Thoracic aorta (tissue), 2 donors: ENCODE data around the gene BEX1. TPM values are rescaled to one million over a fixed set of nuclear protein-coding genes. Genes with fewer than 3 reads are reported as not detected.

ENCODE experiments used
- ATAC-seq: fragments of 150-250 bp; one replicate; pipeline ENCODE4 v1.8.0; 2017; ENCODE audit warnings: low read depth; ENCODE audit not compliant: insufficient number of reproducible peaks, low FRiP score
- DNase-seq: peaks from one replicate; pipeline ENCODE4 v3.0.0-alpha.2; 2020; ENCODE audit warnings: low spot score
- H3K27ac ChIP-seq, 2 donors: fragments of 200-600 bp; sonication (generic); 1 replicate in 1 of 2; 2 replicates in 1 of 2; pipeline ENCODE4 v1.5.1; 2016; ENCODE audit warnings: mild to moderate bottlenecking in 2 of 2, moderate library complexity in 2 of 2
- H3K27me3 ChIP-seq: fragments of 200-600 bp; sonication (generic); replicated peaks from 2 replicates; pipeline ENCODE4 v1.6.0; 2016; ENCODE audit warnings: mild to moderate bottlenecking; ENCODE audit not compliant: insufficient read depth
- H3K36me3 ChIP-seq: fragments of 200-600 bp; sonication (generic); one replicate; pipeline ENCODE4 v1.5.1; 2016
- H3K4me1 ChIP-seq, 2 donors: fragments of 200-600 bp; sonication (generic); 1 replicate in 1 of 2; 2 replicates in 1 of 2; pipeline versions ENCODE4 v1.5.1 to v1.6.0; 2016; ENCODE audit warnings: low read depth in 2 of 2, mild to moderate bottlenecking in 1 of 2; ENCODE audit not compliant: control insufficient read depth in 1 of 2
- H3K4me3 ChIP-seq: fragments of 200-600 bp; sonication (generic); 2 replicates; pipeline ENCODE4 v1.5.1; 2016; ENCODE audit warnings: mild to moderate bottlenecking
- H3K9me3 ChIP-seq: fragments of 200-600 bp; sonication (generic); 2 replicates; pipeline ENCODE4 v1.5.1; 2016
- total RNA-seq, 2 donors: library from RNA; depleted of rRNA; stranded (reverse); fragments of >200 nt; gene quantifications; one replicate each; pipeline versions ENCODE4 v1.1.0 to v1.2.3, GENCODE V29; 2016
- TF ChIP-seq, protein P1 (sequence below): fragments of 200-600 bp; sonication (generic); IDR thresholded peaks from one replicate; pipeline ENCODE4 v1.5.1; 2019; ENCODE audit warnings: antibody characterized with exemption

BEX1 gene
- total RNA-seq, 2 donors from 2014 or later, result 0.92 TPM; not detected in 1

DNA sequence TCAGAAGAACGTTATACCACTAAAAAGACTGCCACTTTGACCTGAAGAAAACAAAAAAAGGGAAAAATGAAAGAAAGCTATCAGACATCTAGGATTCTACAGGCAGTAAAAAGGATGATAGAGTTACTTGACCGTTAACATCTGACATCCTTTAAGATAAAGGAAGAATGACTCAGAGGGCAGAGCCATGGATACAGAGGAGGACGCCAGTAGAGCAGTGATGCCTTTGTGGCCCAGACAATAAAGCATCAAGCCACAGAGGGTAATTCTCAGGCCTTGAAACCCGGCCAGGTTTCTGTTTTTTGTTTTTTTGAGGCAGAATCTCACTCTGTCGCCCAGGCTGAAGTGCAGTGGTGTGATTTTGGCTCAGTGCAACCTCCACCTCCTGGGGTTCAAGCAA is 9.5 kb upstream of the BEX1 start:
- DNase-seq (no peak), ATAC-seq (no peak)
- no peaks in the 10 kb centered on the region for H3K4me1 ChIP-seq
- no peaks in the 10 kb centered on the region for H3K36me3 ChIP-seq
- TF ChIP-seq, protein P1, sequence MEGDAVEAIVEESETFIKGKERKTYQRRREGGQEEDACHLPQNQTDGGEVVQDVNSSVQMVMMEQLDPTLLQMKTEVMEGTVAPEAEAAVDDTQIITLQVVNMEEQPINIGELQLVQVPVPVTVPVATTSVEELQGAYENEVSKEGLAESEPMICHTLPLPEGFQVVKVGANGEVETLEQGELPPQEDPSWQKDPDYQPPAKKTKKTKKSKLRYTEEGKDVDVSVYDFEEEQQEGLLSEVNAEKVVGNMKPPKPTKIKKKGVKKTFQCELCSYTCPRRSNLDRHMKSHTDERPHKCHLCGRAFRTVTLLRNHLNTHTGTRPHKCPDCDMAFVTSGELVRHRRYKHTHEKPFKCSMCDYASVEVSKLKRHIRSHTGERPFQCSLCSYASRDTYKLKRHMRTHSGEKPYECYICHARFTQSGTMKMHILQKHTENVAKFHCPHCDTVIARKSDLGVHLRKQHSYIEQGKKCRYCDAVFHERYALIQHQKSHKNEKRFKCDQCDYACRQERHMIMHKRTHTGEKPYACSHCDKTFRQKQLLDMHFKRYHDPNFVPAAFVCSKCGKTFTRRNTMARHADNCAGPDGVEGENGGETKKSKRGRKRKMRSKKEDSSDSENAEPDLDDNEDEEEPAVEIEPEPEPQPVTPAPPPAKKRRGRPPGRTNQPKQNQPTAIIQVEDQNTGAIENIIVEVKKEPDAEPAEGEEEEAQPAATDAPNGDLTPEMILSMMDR, result no peak
- no peak overlapping the region for H3K4me3 ChIP-seq
- no peaks in the 10 kb centered on the region for H3K27me3 ChIP-seq
- no peak overlapping the region for H3K27ac ChIP-seq
- H3K9me3 ChIP-seq, result no peaks in the 10 kb centered on the region

DNA sequence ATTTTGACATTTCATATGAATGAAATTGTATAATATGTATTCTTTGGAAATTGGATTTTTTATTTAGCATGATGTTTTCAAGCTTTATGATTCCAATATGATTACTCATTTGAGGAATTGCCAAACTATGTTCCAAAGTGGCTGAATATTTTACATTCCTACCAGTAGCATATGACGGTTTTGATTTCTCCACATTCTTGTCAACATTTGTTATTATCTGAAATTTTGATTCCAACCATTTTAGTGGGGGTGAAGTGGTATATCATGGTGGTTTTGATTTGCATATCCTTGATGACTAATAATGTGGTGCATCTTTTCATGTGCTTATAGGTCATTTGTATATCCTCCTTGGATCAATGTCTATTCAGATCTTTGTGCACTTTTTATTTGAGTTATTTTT is 2.6 kb upstream of the BEX1 start:
- Histone ChIP-seq H3K4me3 (no peak overlapping the region), H3K36me3 (no peaks in the 10 kb centered on the region), H3K27ac (no peak overlapping the region), H3K9me3 (no peaks in the 10 kb centered on the region), H3K27me3 (no peaks in the 10 kb centered on the region), H3K4me1 (no peaks in the 10 kb centered on the region)
- TF ChIP-seq, protein P1, result no peak
- DNase-seq, result no peak
- ATAC-seq, result no peak

DNA sequence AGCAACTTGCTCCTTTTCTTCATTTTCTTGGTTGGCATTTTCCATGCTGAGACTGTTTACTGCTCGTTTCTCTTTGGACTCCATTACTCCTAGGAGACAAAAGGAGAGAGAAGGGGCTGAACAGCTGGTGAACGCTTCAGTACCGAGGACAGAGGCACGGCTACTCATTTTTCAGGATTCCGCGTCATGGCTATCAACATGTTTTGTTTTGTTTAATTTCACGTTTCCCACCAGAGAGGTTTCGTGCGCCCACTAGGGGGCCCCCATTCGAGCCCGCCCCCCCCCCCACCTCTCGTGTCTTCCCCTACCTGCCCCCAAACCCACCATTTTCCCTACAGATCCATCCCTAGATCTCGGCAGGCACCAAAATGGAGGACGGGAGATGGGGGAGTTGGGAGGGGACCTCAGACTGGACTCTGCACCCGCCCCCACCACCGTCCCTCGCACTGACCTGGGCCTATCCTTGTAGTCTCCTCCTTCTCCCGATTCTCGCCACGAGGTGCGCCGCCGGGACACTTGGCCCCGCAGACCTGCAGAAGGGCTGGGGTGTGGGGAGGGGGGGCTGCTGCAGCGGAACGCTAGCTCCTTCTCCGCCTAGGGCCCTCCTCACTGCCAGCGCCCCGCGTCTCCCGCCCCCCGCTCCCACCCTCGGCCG is 653 bp downstream of the BEX1 start:
- Histone ChIP-seq H3K4me1 (no peaks in the 10 kb centered on the region), H3K4me3 (peak overlapping the region; percentile 42), H3K9me3 (no peaks in the 10 kb centered on the region), H3K36me3 (no peaks in the 10 kb centered on the region), H3K27ac (no peak overlapping the region), H3K27me3 (no peaks in the 10 kb centered on the region)
- TF ChIP-seq, protein P1, result no peak
- DNase-seq (no peak), ATAC-seq (no peak)

DNA sequence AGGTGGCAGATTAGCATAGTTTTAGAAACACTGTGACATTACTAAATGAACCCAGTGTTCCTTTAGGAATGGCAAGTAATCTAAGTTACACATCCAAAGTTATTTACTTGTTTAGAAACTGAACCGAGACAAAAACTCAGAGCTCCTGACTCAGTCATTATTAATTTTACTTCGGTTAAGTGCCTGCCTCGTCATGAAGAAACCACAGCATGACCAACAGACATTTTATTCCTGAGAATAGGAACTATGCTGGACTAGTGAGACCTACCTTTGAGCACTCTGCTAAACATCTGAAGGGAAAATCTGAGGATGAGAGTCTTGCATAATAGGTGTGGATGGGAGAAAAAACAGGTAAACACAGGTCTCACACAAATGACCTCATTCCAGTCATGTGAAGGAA is 2.5 kb downstream of the BEX1 start:
- Histone ChIP-seq H3K27me3 (no peaks in the 10 kb centered on the region), H3K4me3 (no peak overlapping the region), H3K4me1 (no peaks in the 10 kb centered on the region), H3K9me3 (no peaks in the 10 kb centered on the region), H3K36me3 (no peaks in the 10 kb centered on the region), H3K27ac (no peak overlapping the region)
- no peak for ATAC-seq
- DNase-seq, result no peak
- TF ChIP-seq, protein P1, result no peak

DNA sequence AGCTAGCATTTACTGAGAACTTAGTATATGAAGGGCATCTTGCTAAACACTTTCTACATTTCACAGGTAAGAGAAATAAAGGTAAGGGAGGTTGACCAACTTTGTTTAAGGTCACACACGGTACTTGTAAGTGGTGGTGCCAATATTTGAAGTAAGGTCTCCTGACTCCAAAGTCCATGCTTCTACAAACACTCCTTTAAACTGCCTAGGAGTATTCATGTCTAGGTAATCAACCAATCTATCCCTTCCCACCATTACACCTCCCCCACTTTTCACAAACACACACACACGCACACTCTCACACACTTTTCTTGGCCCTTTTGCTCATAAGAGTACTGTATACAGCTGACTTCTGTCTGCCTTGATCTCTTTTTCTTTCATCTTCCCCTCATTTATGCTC is 7.1 kb downstream of the BEX1 start:
- Histone ChIP-seq H3K36me3 (no peaks in the 10 kb centered on the region), H3K27me3 (no peaks in the 10 kb centered on the region), H3K9me3 (no peaks in the 10 kb centered on the region), H3K27ac (no peak overlapping the region), H3K4me1 (no peaks in the 10 kb centered on the region), H3K4me3 (no peak overlapping the region)
- no peak for ATAC-seq
- TF ChIP-seq, protein P1, result no peak
- DNase-seq, result no peak
